Measurements from ENCODE around the gene DHX15. TPM values are rescaled to one million over a fixed set of nuclear protein-coding genes. Genes with fewer than 3 reads are reported as not detected.

DHX15 gene
- total RNA-seq, result 105 and 118 TPM in 2 replicates

DNA sequence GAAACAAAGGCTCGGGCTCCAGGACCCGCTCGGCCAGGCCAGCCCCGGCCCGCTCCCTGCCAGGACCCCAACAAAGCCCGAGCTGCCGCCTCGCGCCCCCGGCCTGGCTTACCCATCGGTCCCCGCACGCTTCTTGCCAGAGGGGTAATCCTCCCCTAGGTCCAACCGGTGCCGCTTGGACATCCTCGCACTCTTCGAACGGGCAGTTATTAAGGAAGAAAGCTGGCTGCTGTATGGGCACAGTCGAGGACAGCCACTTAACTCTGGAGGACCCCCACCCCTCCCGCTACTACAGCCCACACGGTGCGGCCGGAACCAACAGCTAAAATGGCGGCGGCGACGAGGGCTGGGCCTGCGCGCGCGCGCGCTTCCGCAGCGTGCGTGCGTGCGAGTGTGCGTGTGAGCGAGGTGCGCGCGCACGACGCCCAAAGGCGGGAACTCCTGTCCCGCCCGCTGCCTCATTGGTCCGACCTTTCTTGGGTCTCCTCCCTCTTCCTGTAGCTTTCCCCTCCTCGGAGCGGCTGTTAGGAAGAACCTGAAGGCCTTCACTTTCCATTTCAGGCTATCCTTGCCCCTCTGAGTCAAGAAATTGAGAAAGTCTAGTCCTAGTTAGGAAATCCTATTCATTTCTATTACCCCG lies at the start of gene DHX15:
DHX15 (minus strand) TSS at position 344 of the 640 bp plus-strand sequence; CDS start at position 183, 161 bp downstream.

Other genes with a start within 250 kb of the DHX15 start
- 12.2 and 19.9 TPM in 2 replicates for gene SOD3, start 211.0 kb upstream of the DHX15 start, total RNA-seq

All from smooth muscle cell of bladder (primary cell).